WERI-Rb-1 (cell line): ENCODE results near the gene TMEM222.
A peak's percentile ranks its signal among the peaks of the same experiment; 100 is the strongest.

Experiments used
- DNase-seq: peaks from one replicate; pipeline ENCODE4 v3.0.0-alpha.2; 2020
- H3K27ac ChIP-seq: fragments of 250-450 bp; sonication (Bioruptor Pico); 2 replicates; pipeline ENCODE4 v1.5.1; 2020; ENCODE audit warnings: mild to moderate bottlenecking, moderate library complexity
- H3K27me3 ChIP-seq: fragments of 250-450 bp; sonication (Bioruptor Pico); 2 replicates; pipeline ENCODE4 v1.5.1; 2021; ENCODE audit warnings: mild to moderate bottlenecking, low read depth, moderate library complexity; ENCODE audit not compliant: insufficient read depth, severe bottlenecking
- H3K36me3 ChIP-seq: fragments of 250-450 bp; sonication (Bioruptor Pico); 2 replicates; pipeline ENCODE4 v1.5.1; 2020; ENCODE audit warnings: mild to moderate bottlenecking, moderate library complexity
- H3K4me3 ChIP-seq: 2 replicates; pipeline ENCODE4 v1.5.1; 2011; ENCODE audit warnings: low read depth, mild to moderate bottlenecking, control low read depth, low read length
- H3K9me3 ChIP-seq: fragments of 250-450 bp; sonication (Bioruptor Pico); 2 replicates; pipeline ENCODE4 v1.5.1; 2021; ENCODE audit warnings: mild to moderate bottlenecking, moderate library complexity; ENCODE audit not compliant: severe bottlenecking
- TF ChIP-seq, protein P1 (sequence below): IDR thresholded peaks from 2 replicates; pipeline ENCODE4 v1.5.1; 2011; ENCODE audit warnings: low read depth, mild to moderate bottlenecking, control low read depth, inconsistent platforms, low read length

TMEM222 gene

DNA sequence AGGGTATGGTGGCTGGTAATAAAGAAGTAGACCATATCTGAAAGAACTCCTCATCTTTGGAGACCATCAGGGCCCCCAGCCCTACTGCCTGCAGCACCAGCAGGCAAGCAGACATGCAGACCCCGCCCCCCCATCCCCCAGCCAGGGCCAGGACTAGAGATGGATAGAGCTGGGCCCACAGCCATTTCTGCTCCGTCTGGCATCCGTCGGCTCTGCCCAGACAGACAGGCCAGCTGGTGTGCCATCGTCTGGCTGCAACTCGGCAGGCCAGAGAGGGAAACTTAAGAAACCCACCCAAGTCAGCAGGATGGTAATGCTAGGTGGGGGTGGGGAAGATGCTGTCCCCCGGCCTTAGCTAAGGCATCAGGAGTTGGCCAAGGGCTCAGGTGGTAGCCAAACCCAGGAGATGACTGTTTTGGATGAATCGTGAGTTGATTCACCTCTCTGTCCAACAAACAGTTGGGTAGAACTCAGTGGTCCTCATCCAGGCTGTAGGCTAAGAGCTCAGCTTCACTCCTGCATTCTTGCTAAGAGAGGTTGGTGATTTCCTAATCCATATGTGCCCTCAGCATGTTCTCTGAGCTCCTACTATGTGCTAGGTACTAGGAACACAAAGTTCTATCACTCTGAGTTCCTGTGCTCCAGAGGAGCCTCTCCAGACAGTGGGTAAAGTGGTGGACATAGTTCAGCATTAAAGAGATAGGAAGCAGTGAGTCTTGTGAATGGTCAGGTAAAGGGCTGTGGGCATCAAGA is 23.2 kb upstream of the TMEM222 start:
- Histone ChIP-seq H3K9me3 (no peaks in the 10 kb centered on the region), H3K36me3 (peaks cover 83% of the 10 kb centered on the region), H3K4me3 (no peak overlapping the region), H3K27ac (peak overlapping the region; percentile 69), H3K27me3 (no peaks in the 10 kb centered on the region)
- no peak for DNase-seq
- TF ChIP-seq, protein P1, sequence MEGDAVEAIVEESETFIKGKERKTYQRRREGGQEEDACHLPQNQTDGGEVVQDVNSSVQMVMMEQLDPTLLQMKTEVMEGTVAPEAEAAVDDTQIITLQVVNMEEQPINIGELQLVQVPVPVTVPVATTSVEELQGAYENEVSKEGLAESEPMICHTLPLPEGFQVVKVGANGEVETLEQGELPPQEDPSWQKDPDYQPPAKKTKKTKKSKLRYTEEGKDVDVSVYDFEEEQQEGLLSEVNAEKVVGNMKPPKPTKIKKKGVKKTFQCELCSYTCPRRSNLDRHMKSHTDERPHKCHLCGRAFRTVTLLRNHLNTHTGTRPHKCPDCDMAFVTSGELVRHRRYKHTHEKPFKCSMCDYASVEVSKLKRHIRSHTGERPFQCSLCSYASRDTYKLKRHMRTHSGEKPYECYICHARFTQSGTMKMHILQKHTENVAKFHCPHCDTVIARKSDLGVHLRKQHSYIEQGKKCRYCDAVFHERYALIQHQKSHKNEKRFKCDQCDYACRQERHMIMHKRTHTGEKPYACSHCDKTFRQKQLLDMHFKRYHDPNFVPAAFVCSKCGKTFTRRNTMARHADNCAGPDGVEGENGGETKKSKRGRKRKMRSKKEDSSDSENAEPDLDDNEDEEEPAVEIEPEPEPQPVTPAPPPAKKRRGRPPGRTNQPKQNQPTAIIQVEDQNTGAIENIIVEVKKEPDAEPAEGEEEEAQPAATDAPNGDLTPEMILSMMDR: no peak

DNA sequence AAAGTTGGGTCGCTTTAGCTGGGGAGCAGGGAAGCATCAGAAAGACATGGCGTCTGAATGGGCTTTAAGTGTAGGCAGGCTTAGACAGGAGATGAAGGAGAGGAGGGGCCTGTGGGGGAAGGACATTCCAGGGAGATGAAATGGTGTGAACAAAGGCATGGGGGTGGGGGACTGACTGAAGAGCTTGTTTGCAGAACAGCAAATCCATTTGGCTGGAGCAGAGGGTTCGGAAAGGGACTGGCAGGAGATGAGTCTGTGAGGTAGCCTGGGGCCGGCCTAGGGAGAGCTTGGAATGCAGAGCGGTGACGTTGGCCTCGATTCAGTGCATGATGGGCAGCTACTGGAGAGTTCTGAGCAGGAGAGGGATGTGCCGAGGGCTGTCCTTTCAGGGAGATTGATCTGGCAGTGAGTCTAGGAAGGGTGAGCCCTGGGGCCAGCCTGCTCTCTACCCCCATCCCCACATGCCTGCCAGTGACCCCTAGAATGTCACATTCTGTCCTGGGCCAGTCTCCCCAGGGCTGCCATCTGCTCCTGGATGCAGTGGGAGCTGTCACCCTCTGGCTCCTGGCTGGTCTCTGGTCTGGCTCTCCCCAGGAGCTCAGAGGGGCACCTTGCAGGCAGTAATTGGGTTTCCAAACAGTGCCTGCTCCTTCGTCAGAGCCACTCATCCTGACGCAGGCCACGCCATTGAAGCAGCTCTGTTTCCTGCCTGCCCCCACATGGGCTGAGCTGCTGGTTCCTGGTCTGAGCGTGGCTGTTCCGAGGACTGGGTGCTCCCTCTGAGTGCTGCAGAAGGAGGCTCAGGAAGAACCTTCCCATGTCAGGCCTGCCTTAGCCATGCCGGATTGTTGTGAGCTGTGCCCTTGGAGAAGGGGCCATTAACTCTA is 22.3 kb upstream of the TMEM222 start:
- TF ChIP-seq, protein P1: no peak
- Histone ChIP-seq H3K27me3 (no peaks in the 10 kb centered on the region), H3K36me3 (peaks cover 79% of the 10 kb centered on the region), H3K9me3 (no peaks in the 10 kb centered on the region), H3K4me3 (no peak overlapping the region), H3K27ac (peak overlapping the region; percentile 69)
- DNase-seq: peak; percentile 69

DNA sequence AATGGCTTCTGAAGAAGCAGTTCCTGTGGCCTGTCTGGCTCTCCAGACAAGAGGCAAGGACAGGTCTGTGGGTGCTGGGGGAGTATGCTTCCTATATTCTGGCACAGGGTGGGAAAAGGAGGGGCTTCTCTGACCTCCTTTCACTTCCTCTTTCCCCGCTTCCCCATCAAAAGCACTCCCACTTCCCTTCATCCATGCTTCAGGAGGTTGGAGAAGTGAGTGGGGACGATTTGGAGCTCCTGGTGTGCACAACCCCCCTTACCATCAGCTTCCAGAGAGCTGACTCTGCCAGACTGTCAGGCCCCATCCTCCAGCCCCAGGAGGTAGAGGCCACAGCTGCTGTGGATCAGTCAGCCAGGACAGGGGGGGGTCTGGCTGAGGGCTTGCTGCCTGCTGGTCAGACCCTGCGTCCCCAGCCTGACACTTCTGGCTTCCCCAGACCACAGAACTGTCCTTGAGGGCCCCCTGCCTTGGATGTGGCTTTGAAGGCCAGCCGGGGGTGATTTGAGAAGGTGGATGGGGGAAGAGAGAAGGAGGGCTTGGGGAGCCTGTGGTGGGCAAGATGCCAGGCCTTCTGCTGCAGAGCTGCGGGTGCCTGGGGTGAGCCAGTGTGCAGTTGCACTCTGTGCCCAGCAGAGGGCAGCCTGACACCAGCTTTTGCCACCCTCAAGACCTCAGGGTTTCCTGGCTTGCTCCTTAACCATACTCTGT is 21.5 kb upstream of the TMEM222 start:
- Histone ChIP-seq H3K27ac (peak overlapping the region; percentile 69), H3K27me3 (no peaks in the 10 kb centered on the region), H3K9me3 (no peaks in the 10 kb centered on the region), H3K4me3 (no peak overlapping the region), H3K36me3 (peaks cover 79% of the 10 kb centered on the region)
- TF ChIP-seq, protein P1: peak; percentile 99
- DNase-seq: peak; percentile 89

DNA sequence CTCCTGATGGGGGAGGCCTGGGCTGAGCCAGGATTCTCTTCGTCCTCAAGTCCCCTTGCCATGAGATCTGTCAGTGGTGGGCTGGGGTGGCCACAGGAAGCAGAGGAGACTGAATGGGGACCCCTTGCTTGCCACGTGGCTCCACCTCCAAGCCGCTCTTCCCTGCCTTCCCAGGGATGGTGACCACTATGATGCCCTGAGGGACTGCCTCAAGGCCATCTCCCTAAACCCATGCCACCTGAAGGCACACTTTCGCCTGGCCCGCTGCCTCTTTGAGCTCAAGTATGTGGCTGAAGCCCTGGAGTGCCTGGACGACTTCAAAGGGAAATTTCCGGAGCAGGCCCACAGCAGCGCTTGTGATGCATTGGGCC is 20.9 kb upstream of the TMEM222 start:
- H3K27ac ChIP-seq: peak overlapping the region; percentile 69
- no peak overlapping the region for H3K4me3 ChIP-seq
- TF ChIP-seq, protein P1: no peak
- peaks cover 75% of the 10 kb centered on the region for H3K36me3 ChIP-seq
- no peaks in the 10 kb centered on the region for H3K9me3 ChIP-seq
- H3K27me3 ChIP-seq: no peaks in the 10 kb centered on the region
- DNase-seq: no peak

DNA sequence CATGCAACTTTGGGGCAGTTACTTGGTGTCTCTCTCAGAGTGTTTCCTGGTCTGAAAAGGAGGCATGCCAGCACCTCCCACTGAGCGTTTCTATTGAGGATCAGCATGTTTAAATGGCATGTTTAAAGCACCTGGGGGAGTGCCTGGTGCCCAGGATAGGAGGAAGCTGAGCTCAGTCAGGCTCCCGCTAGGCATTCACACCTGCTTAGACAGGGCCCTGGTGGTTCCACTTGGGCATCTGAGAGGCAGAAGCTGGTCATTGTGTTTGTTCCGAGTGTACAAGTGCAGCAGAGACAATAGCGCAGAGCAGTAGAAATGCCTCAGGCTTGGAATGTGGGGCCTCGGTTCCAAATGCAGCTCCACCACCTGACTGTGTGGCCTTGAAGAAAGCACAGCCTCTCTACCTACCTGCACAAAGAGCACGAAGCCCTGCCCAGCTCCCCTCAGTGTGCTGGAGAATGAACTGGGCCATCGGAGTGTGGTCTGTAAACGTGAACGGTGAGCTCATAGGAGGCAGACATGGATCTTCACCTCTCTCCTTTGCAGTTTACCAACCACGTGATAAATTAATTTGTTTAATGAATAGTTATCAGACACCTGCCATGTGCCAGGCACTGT is 20.3 kb upstream of the TMEM222 start:
- Histone ChIP-seq H3K4me3 (no peak overlapping the region), H3K36me3 (peaks cover 73% of the 10 kb centered on the region), H3K9me3 (no peaks in the 10 kb centered on the region), H3K27me3 (no peaks in the 10 kb centered on the region), H3K27ac (no peak overlapping the region)
- TF ChIP-seq, protein P1: no peak
- no peak for DNase-seq
